HUES48 (cell line): ENCODE data around the gene SEMA3E.
"Not testable (repeated sequence)": the region's sequence is repeated elsewhere in the genome, so short reads cannot be mapped to it uniquely, and the experiment has no call there.

Experiments used
- H3K27ac ChIP-seq: one replicate; pipeline ENCODE4 v1.7.0; 2013; ENCODE audit warnings: low read depth, low read length, inconsistent platforms
- H3K27me3 ChIP-seq: 2 replicates; pipeline ENCODE4 v1.6.1; 2013; ENCODE audit warnings: mild to moderate bottlenecking, low read length; ENCODE audit not compliant: control insufficient read depth, insufficient read depth
- H3K36me3 ChIP-seq: 2 replicates; pipeline ENCODE4 v1.6.1; 2013; ENCODE audit warnings: low read length; ENCODE audit not compliant: control insufficient read depth, insufficient read depth
- H3K4me1 ChIP-seq: 2 replicates; pipeline ENCODE4 v1.6.1; 2013; ENCODE audit warnings: mild to moderate bottlenecking, low read length; ENCODE audit not compliant: control insufficient read depth, insufficient read depth
- H3K4me3 ChIP-seq: 2 replicates; pipeline ENCODE4 v1.5.1; 2013; ENCODE audit warnings: mild to moderate bottlenecking, low read depth, low read length
- H3K9ac ChIP-seq: 2 replicates; pipeline ENCODE4 v1.6.1; 2013; ENCODE audit warnings: mild to moderate bottlenecking, low read depth, low read length, moderate library complexity
- H3K9me3 ChIP-seq: 2 replicates; pipeline ENCODE4 v1.6.1; 2013; ENCODE audit warnings: low read length; ENCODE audit not compliant: control insufficient read depth, insufficient read depth

Gene SEMA3E

GRCh38 chr7:83677180-83677866 lies 28.4 kb upstream of the SEMA3E start:
- Histone ChIP-seq H3K36me3 (no peaks in the 10 kb centered on the region), H3K27me3 (no peaks in the 10 kb centered on the region; the same call in 1 of the 2 replicates), H3K27ac (peak overlapping the region; percentile 20), H3K4me1 (peaks cover 16% of the 10 kb centered on the region), H3K4me3 (no peak overlapping the region), H3K9me3 (no peaks in the 10 kb centered on the region), H3K9ac (no peak overlapping the region)

- not testable (repeated sequence) for H3K9ac ChIP-seq, H3K27me3 ChIP-seq, H3K27ac ChIP-seq, H3K36me3 ChIP-seq, H3K4me3 ChIP-seq, H3K9me3 ChIP-seq
- peaks cover 37% of the 10 kb centered on the region for H3K4me1 ChIP-seq
Measured at GRCh38 chr7:83673291-83673690, 24.4 kb upstream of the SEMA3E start.

GRCh38 chr7:83672157-83672556 lies 23.2 kb upstream of the SEMA3E start:
- H3K27ac ChIP-seq: peak overlapping the region; percentile 78
- peaks cover 33% of the 10 kb centered on the region for H3K4me1 ChIP-seq
- no peaks in the 10 kb centered on the region for H3K9me3 ChIP-seq
- no peak overlapping the region for H3K4me3 ChIP-seq
- H3K9ac ChIP-seq: no peak overlapping the region
- H3K27me3 ChIP-seq: no peaks in the 10 kb centered on the region
- H3K36me3 ChIP-seq: no peaks in the 10 kb centered on the region

- Histone ChIP-seq H3K27ac (no peak overlapping the region), H3K9ac (no peak overlapping the region), H3K9me3 (no peaks in the 10 kb centered on the region), H3K27me3 (no peaks in the 10 kb centered on the region), H3K4me3 (no peak overlapping the region), H3K36me3 (no peaks in the 10 kb centered on the region), H3K4me1 (no peaks in the 10 kb centered on the region)
Measured at GRCh38 chr7:83663131-83663530, 14.2 kb upstream of the SEMA3E start.

- H3K27ac ChIP-seq: no peak overlapping the region
- no peak overlapping the region for H3K9ac ChIP-seq
- H3K4me1 ChIP-seq: no peaks in the 10 kb centered on the region
- no peak overlapping the region for H3K4me3 ChIP-seq
- no peaks in the 10 kb centered on the region for H3K27me3 ChIP-seq
- H3K9me3 ChIP-seq: no peaks in the 10 kb centered on the region
- no peaks in the 10 kb centered on the region for H3K36me3 ChIP-seq
Measured at GRCh38 chr7:83658126-83658525, 9.2 kb upstream of the SEMA3E start.

- Histone ChIP-seq H3K9me3 (no peaks in the 10 kb centered on the region), H3K4me3 (no peak overlapping the region), H3K27me3 (no peaks in the 10 kb centered on the region), H3K27ac (no peak overlapping the region), H3K4me1 (no peaks in the 10 kb centered on the region), H3K36me3 (no peaks in the 10 kb centered on the region), H3K9ac (no peak overlapping the region)
Measured at GRCh38 chr7:83655951-83656556, 7.1 kb upstream of the SEMA3E start.

GRCh38 chr7:83652481-83652880 lies 3.5 kb upstream of the SEMA3E start:
- H3K4me1 ChIP-seq: peaks cover 10% of the 10 kb centered on the region
- H3K4me3 ChIP-seq: no peak overlapping the region
- H3K9me3 ChIP-seq: no peaks in the 10 kb centered on the region
- H3K27ac ChIP-seq: no peak overlapping the region
- H3K27me3 ChIP-seq: no peaks in the 10 kb centered on the region
- H3K9ac ChIP-seq: no peak overlapping the region
- H3K36me3 ChIP-seq: no peaks in the 10 kb centered on the region

- Histone ChIP-seq H3K9ac (no peak overlapping the region), H3K9me3 (no peaks in the 10 kb centered on the region), H3K27me3 (no peaks in the 10 kb centered on the region), H3K4me1 (peaks cover 22% of the 10 kb centered on the region), H3K36me3 (no peaks in the 10 kb centered on the region), H3K27ac (no peak overlapping the region), H3K4me3 (no peak overlapping the region)
Measured at GRCh38 chr7:83649701-83650100, 762 bp upstream of the SEMA3E start.

- no peaks in the 10 kb centered on the region for H3K36me3 ChIP-seq
- H3K27ac ChIP-seq: no peak overlapping the region
- peaks cover 33% of the 10 kb centered on the region for H3K4me1 ChIP-seq
- H3K27me3 ChIP-seq: no peaks in the 10 kb centered on the region
- no peaks in the 10 kb centered on the region for H3K9me3 ChIP-seq
- no peak overlapping the region for H3K4me3 ChIP-seq
- H3K9ac ChIP-seq: no peak overlapping the region
Measured at GRCh38 chr7:83646027-83646426, 2.9 kb downstream of the SEMA3E start.

- H3K9me3 ChIP-seq: no peaks in the 10 kb centered on the region
- peaks cover 43% of the 10 kb centered on the region for H3K4me1 ChIP-seq
- no peak overlapping the region for H3K9ac ChIP-seq
- H3K27ac ChIP-seq: no peak overlapping the region
- no peak overlapping the region for H3K4me3 ChIP-seq
- H3K36me3 ChIP-seq: no peaks in the 10 kb centered on the region
- no peaks in the 10 kb centered on the region for H3K27me3 ChIP-seq
Measured at GRCh38 chr7:83643739-83644138, 5.2 kb downstream of the SEMA3E start.

GRCh38 chr7:83643012-83643411 lies 5.9 kb downstream of the SEMA3E start:
- H3K4me3 ChIP-seq: no peak overlapping the region
- no peak overlapping the region for H3K9ac ChIP-seq
- peaks cover 42% of the 10 kb centered on the region for H3K4me1 ChIP-seq
- no peaks in the 10 kb centered on the region for H3K27me3 ChIP-seq
- no peaks in the 10 kb centered on the region for H3K36me3 ChIP-seq
- no peaks in the 10 kb centered on the region for H3K9me3 ChIP-seq
- H3K27ac ChIP-seq: no peak overlapping the region
